HG03280 (cell line): ENCODE data around the gene TLK2.

ENCODE experiments used
- ATAC-seq: cut with Tn5 transposase; IDR thresholded peaks from one replicate; pipeline ENCODE4 v1.9.1; 2021; ENCODE audit warnings: mild to moderate bottlenecking, moderate library complexity; ENCODE audit not compliant: unreplicated experiment

TLK2 gene

DNA sequence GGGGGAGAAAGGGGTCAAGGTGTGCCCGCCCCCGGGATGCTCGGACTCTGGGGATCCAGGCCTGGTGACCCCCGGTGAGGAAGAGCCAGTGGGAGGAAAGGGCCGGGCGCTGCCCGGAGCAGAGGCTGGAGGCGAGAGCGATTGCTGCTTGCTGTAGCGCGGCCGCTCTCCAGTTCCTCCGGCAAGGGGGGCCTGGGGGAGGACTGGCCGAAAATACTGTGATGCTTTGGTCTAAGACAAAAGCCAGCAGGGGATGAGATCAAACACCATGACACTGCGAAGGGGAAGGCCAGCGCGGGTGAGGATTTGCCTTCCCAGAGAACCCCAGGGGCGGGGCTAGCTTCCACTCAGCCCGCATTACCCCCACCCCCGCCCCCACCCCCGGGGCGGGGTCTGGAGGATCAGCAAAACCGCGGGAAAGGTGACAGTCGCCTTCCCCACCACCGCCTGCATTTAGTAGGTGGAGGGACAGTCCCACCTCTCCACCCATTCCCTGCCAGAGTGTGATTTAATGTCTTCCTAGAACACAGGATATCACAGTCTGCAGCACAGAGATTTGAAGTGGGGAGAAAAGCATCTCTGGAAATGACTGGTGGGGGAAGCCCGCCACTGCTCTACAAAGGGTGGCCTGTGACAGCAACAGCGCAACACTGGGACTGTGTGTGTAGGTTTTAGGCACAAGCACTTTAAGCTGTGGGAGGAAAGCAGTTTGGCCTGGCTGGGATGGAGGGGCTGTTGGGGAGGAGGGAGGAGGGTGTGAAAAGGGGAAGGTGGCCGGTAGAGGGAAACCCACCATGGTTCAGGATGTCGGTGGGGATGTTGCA is 174.6 kb downstream of the TLK2 start:
- ATAC-seq = peak; percentile 81

DNA sequence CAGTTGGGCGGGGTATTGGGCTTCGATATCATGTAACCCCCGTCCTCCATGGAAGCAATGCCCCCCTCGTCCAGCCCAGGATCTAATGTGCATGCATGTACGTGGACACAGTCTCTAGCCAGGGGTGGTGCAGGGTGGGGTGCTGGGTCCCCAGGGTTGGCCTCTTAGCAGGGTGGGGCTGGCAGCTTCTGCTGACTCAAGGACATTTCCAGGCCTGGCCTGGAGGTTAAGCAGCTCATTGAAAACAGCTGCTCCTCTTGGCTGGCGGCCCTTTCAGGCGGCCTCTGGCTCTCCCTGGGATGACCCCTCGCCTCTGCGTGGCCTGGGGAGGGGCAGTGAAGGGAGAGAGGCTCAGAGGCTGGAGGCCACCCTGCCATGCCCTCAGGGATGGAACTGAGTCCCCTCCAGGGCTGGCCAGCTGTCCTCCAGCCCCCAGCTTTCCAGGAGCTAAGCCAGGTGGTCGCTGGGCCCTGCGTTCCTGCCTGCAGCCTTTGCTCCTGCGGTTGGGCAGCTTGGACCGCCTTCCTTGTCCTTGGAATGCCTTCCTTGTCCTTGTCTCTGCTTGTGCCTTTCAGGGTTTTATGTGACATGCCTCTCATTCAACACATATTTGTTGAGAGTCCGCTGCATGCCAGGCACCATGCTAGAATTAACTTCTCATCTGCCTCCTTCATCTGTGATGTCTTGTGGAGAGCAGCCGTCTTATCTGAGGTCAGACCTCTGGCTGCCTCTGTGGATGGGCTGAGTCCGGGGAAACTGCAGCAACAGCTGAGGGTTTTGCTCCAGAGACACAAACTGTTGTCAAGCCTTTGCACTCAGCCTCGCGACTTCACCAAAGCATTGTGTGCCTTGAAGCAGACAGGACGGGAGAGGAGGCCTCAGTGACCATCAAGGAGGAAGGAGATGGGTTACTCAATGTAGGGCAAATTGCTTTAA is 175.5 kb downstream of the TLK2 start:
- no peak for ATAC-seq

DNA sequence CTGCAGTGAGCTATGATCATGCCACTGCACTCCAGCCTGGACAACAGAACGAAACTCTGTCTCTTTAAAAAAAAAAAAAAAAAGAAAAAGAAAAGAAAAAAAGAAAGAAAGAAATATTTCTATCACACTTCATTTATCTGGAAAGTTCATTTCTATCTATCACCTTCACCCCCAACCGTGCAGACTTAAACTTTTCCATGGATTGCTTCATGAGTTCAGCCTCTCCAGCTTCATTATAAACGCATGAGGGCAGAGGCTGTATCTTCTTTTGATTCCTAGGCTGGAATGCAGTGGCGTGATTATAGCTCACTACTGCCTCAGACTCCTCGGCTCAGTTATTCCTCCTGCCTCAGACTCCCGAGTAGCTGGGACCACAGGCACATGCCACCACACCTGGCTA is 177.0 kb downstream of the TLK2 start:
- no peak for ATAC-seq

DNA sequence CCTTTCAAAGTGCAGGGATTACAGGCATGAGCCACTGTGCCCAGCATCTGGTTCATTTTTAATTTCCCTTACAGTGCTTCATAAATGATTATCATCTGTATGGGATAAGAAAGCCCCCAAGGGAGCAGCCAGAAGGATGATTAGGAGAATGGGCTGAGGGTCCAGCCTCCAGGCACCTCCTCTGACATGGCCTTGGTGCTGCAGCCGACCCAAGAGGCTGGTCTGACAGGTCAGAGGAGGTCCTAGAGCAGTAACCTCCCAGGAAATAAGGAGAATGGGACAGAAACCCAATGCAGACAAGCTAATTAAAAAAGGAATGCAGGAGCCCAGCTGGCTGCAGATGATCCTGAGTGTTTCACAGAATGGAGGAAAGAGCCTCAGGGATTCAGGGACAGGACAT is 177.8 kb downstream of the TLK2 start:
- no peak for ATAC-seq

DNA sequence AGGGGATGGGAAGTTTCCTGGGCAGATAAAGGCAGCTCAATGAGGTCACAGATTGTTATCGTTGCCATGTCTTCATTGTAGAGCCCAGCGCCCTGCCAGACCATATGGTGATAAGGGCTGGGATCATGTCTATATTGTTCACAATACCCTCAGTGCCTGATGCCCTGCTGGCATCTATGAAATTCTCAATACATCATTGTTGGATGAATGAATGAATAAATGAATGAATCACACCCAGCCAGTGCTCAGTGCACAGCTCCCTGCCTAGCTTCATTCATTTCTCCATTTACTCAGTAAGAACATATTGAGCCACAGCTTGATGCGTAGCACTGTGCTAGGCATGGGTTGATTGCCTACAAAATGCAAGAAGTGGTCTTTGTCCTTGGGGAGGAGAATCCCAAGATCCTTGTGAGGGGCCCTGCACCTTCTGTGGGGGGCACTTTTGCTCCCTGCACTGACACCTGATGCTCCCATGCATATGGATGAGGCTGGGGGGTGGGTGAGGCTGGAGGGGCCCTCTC is 178.6 kb downstream of the TLK2 start:
- ATAC-seq = no peak

DNA sequence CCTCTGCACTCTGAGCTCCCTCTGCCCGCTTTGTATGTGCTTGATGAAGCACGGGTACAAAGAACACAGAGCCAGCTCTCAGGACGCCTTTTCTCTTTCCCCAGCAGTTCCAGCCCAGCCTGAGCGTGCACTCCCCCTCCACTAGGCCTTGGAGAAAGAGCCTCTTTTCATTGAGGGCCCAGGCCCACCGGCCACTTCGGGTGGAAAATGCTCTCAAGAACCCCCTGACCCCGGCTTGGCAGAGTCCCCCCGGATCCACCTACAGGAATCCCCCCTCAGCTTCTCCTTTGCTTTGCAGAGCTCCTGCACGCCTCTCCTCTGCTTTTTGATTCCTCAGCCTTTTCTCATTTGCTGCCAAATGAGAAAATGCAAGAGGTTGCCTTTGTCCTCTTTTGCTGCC is 179.1 kb downstream of the TLK2 start:
- ATAC-seq = no peak

DNA sequence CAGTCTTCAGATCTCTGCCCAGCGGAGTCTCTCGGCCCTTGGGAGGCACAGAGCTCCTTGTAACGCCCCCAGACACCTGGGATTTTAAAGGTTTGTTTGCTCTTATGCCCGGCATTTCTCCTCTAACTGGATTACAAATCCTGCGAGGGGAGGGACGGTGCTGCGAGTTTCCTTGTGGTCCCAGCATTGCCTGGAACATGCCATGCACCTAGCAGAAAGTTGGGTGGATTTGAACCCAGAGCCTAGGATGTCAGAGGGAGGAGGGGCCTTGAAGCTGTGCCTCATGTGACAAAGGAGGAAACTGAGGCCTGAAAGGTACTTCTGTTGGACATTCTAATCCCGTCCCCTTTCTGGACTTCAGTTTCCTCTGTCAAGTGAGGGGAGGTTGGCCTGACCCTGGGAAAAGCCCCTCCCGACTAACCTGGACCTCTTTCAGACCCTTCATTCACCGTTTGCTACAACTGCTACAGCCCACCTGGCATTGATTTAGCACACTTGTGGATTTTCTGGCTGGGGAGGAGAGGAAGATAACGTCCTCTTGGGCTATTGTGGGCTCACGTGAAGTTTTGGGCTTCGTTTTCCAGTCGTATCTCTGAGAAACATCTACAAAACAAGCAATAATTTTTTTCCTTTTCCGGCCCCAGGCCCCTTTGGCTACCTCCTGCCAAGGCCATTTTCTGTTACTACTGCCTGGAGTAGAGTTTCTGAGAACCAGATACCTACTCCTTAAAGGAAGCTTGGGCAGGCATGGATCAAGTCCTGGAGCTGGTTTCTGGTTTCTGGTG is 179.7 kb downstream of the TLK2 start:
- no peak for ATAC-seq

DNA sequence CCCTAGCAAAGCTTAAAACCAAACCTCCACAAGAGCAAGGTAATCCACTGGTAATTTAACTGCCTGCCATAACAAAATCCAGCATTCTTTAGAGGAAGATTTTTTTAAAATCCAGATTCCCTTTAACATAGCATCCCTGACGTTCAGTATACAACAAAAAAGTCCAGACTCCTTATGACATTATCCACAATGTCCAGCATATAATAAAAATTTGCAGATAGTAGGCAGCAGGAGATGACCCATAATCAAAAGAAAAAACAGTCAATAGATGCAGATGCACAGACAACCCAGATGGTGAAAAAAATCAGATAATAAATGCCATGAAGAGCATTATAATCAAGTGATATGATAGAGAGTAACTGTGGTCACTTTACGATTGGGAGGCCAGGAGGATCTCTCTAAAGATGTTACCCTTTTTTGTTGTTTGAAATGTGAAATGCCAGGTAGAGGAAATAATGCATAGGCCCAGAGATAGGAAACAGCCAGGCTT is 182.0 kb downstream of the TLK2 start:
- ATAC-seq = no peak

DNA sequence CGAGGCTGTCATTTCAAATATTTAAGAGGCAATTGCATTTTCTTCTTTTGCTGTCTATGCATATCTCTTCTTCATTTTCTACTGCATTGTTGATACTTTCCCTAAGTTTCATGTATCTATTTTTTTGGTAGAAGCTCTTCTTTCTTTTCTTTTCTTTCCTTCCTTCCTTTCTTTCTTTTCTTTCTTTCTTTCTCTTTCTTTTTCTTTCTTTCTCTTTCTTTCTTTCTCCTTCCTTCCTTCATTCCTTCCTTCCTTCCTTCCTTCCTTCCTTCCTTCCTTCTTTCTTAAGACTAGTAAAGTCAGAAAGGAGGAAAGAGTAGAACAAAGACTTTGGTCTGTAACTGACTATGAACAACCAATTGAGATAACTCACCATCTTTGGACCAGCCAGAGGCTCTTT is 182.7 kb downstream of the TLK2 start:
- ATAC-seq = no peak

DNA sequence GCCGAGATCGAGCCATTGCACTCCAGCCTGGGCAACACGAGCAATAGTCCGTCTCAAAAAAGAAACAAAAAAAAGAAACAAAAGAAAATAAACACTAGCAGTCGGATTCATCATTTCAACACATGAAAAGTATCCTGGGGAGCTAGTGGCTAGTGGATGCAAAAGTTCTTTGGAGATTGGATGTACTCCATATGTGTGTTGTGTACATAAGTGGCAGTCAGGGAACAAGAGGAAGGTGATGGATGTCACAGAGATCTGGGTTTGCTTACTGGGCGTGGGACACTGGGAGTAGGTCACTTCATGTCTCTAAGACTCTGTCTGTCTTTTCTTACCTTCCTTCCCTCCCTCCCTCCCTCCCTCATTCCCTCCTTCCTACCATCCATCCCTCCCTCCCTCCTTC is 184.2 kb downstream of the TLK2 start:
- no peak for ATAC-seq
